Measurements from ENCODE around the gene SCARB1. TPM values are rescaled to one million over a fixed set of nuclear protein-coding genes. Genes with fewer than 3 reads are reported as not detected.
A peak's percentile ranks its signal among the peaks of the same experiment; 100 is the strongest.

SCARB1 gene
- polyA plus RNA-seq, 4 donors = 41.9 to 230 (median 180) TPM

- Histone ChIP-seq H3K36me3 (ENCODE audit: control insufficient read depth in 3 of 3, insufficient read depth in 2 of 3, low read depth in 1 of 3, low read length in 3 of 3) (peaks cover 3 to 80% (median 5%) of the 10 kb centered on the region in 3 donors), H3K27ac (ENCODE audit: low read depth in 1 of 3, low read length in 2 of 3) (no peak overlapping the region), H3K27me3 (ENCODE audit: control insufficient read depth in 3 of 3, insufficient read depth in 3 of 3, low read length in 3 of 3) (no peaks in the 10 kb centered on the region), H3K4me3 (ENCODE audit: low read depth in 1 of 3, low read length in 3 of 3) (no peak overlapping the region), H3K4me1 (ENCODE audit: control insufficient read depth in 3 of 3, insufficient read depth in 2 of 3, low read depth in 1 of 3, low read length in 2 of 3) (peaks cover 0 to 2% (median 0%) of the 10 kb centered on the region in 3 donors), H3K9me3 (ENCODE audit: control insufficient read depth in 2 of 2, insufficient read depth in 1 of 2, low read depth in 1 of 2, low read length in 1 of 2) (no peaks in the 10 kb centered on the region)
- DNase-seq = no peak
- WGBS, 3 donors = 88 to 93% (median 91%) methylated on average over 13 of the region's 13 CpGs
- FAIRE-seq = no peak
Measured at GRCh38 chr12:124788936-124789555, 74.6 kb downstream of the SCARB1 start.

DNA sequence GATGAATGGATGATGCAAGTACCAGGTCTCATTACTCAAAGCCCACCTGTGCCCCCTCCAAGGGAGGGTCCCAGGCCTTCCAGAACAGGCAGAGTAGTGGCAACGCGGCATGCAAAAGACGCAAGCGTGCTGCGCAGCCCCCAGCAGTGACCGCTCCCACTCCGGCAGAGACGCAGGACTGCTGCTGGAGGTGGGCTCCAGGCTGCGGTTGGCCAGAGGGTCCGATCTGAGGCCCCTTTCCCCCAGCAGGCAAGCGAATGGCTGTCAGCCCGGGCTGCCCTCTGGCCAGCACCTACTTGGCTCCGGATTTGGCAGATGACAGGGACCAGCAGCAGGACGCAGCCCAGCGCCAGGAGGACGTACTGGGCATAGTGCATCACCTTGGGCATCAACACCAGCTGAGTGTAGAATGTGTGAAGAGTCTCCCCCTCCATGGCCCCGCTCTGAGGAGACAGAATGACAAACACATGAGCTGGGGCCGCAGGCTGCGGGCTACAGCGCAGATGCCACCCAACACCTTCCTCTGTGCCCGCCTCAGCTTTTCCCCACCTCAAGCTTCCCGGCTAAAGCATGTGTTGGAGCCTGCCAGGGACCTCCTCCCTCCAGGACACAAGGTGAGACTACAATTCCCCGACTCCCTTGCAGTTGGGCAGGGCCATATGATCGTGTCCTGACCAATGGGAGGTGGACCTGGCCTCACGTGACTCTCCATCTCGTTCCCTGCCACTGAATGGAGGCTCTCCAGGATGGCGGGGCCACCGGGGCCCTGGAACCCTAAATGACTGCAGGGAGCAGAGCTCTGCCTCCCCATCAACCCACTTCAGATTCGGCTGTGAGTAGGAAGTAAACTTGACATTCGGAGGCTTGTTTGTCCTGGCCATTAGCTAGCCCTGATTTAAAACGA is 77.4 kb downstream of the SCARB1 start:
- Histone ChIP-seq H3K27ac (ENCODE audit: low read depth in 1 of 3, low read length in 2 of 3) (no peak overlapping the region), H3K36me3 (ENCODE audit: control insufficient read depth in 3 of 3, insufficient read depth in 2 of 3, low read depth in 1 of 3, low read length in 3 of 3) (peaks cover 3 to 79% (median 10%) of the 10 kb centered on the region in 3 donors), H3K4me1 (ENCODE audit: control insufficient read depth in 3 of 3, insufficient read depth in 2 of 3, low read depth in 1 of 3, low read length in 2 of 3) (peaks cover 0 to 2% (median 0%) of the 10 kb centered on the region in 3 donors), H3K4me3 (ENCODE audit: low read depth in 1 of 3, low read length in 3 of 3) (peak overlapping the region in 1 of 3 donors; percentile 48), H3K27me3 (ENCODE audit: control insufficient read depth in 3 of 3, insufficient read depth in 3 of 3, low read length in 3 of 3) (no peaks in the 10 kb centered on the region), H3K9me3 (ENCODE audit: control insufficient read depth in 2 of 2, insufficient read depth in 1 of 2, low read depth in 1 of 2, low read length in 1 of 2) (no peaks in the 10 kb centered on the region)
- DNase-seq (peak; percentile 40 to 89), FAIRE-seq (no peak)
- 75 to 89% (median 86%) methylated on average over 31 of the region's 31 CpGs for WGBS, 3 donors

- Histone ChIP-seq H3K4me1 (ENCODE audit: control insufficient read depth in 3 of 3, insufficient read depth in 2 of 3, low read depth in 1 of 3, low read length in 2 of 3) (peaks cover 0 to 2% (median 0%) of the 10 kb centered on the region in 3 donors), H3K36me3 (ENCODE audit: control insufficient read depth in 3 of 3, insufficient read depth in 2 of 3, low read depth in 1 of 3, low read length in 3 of 3) (peaks cover 3 to 79% (median 8%) of the 10 kb centered on the region in 3 donors), H3K27ac (ENCODE audit: low read depth in 1 of 3, low read length in 2 of 3) (no peak overlapping the region), H3K9me3 (ENCODE audit: control insufficient read depth in 2 of 2, insufficient read depth in 1 of 2, low read depth in 1 of 2, low read length in 1 of 2) (no peaks in the 10 kb centered on the region), H3K4me3 (ENCODE audit: low read depth in 1 of 3, low read length in 3 of 3) (no peak overlapping the region), H3K27me3 (ENCODE audit: control insufficient read depth in 3 of 3, insufficient read depth in 3 of 3, low read length in 3 of 3) (no peaks in the 10 kb centered on the region)
- 83 to 89% (median 83%) methylated on average over 8 to 11 of the region's 11 CpGs for WGBS, 3 donors
- no peak for DNase-seq
- FAIRE-seq = no peak
Measured at GRCh38 chr12:124784871-124785572, 78.6 kb downstream of the SCARB1 start.

GRCh38 chr12:124783087-124783486 is 80.6 kb downstream of the SCARB1 start:
- FAIRE-seq (no peak), DNase-seq (no peak)
- Histone ChIP-seq H3K27ac (ENCODE audit: low read depth in 1 of 3, low read length in 2 of 3) (no peak overlapping the region), H3K4me1 (ENCODE audit: control insufficient read depth in 3 of 3, insufficient read depth in 2 of 3, low read depth in 1 of 3, low read length in 2 of 3) (peaks cover 0 to 5% (median 0%) of the 10 kb centered on the region in 3 donors), H3K27me3 (ENCODE audit: control insufficient read depth in 3 of 3, insufficient read depth in 3 of 3, low read length in 3 of 3) (no peaks in the 10 kb centered on the region), H3K9me3 (ENCODE audit: control insufficient read depth in 2 of 2, insufficient read depth in 1 of 2, low read depth in 1 of 2, low read length in 1 of 2) (no peaks in the 10 kb centered on the region), H3K36me3 (ENCODE audit: control insufficient read depth in 3 of 3, insufficient read depth in 2 of 3, low read depth in 1 of 3, low read length in 3 of 3) (peaks cover 3 to 86% (median 8%) of the 10 kb centered on the region in 3 donors), H3K4me3 (ENCODE audit: low read depth in 1 of 3, low read length in 3 of 3) (no peak overlapping the region)
- WGBS, 3 donors = 94 to 98% (median 95%) methylated on average over 5 of the region's 5 CpGs

- Histone ChIP-seq H3K36me3 (ENCODE audit: control insufficient read depth in 3 of 3, insufficient read depth in 2 of 3, low read depth in 1 of 3, low read length in 3 of 3) (peaks cover 3 to 85% (median 8%) of the 10 kb centered on the region in 3 donors), H3K27ac (ENCODE audit: low read depth in 1 of 3, low read length in 2 of 3) (no peak overlapping the region), H3K4me3 (ENCODE audit: low read depth in 1 of 3, low read length in 3 of 3) (no peak overlapping the region), H3K4me1 (ENCODE audit: control insufficient read depth in 3 of 3, insufficient read depth in 2 of 3, low read depth in 1 of 3, low read length in 2 of 3) (peaks cover 0 to 13% (median 0%) of the 10 kb centered on the region in 3 donors), H3K9me3 (ENCODE audit: control insufficient read depth in 2 of 2, insufficient read depth in 1 of 2, low read depth in 1 of 2, low read length in 1 of 2) (no peaks in the 10 kb centered on the region), H3K27me3 (ENCODE audit: control insufficient read depth in 3 of 3, insufficient read depth in 3 of 3, low read length in 3 of 3) (no peaks in the 10 kb centered on the region)
- WGBS, 3 donors = 96 to 100% (median 100%) methylated on average over 2 of the region's 2 CpGs
- FAIRE-seq = no peak
- DNase-seq = no peak
Measured at GRCh38 chr12:124782132-124782531, 81.5 kb downstream of the SCARB1 start.

- no peak overlapping the region for H3K27ac ChIP-seq (ENCODE audit: low read depth in 1 of 3, low read length in 2 of 3)
- no peaks in the 10 kb centered on the region for H3K9me3 ChIP-seq (ENCODE audit: control insufficient read depth in 2 of 2, insufficient read depth in 1 of 2, low read depth in 1 of 2, low read length in 1 of 2)
- no peaks in the 10 kb centered on the region for H3K27me3 ChIP-seq (ENCODE audit: control insufficient read depth in 3 of 3, insufficient read depth in 3 of 3, low read length in 3 of 3)
- peaks cover 3 to 80% (median 6%) of the 10 kb centered on the region in 3 donors for H3K36me3 ChIP-seq (ENCODE audit: control insufficient read depth in 3 of 3, insufficient read depth in 2 of 3, low read depth in 1 of 3, low read length in 3 of 3)
- no peak overlapping the region for H3K4me3 ChIP-seq (ENCODE audit: low read depth in 1 of 3, low read length in 3 of 3)
- H3K4me1 ChIP-seq (ENCODE audit: control insufficient read depth in 3 of 3, insufficient read depth in 2 of 3, low read depth in 1 of 3, low read length in 2 of 3) = peaks cover 0 to 14% (median 0%) of the 10 kb centered on the region in 3 donors
- no peak for DNase-seq
- no peak for FAIRE-seq
- WGBS, 3 donors = 90 to 92% (median 90%) methylated on average over 16 of the region's 16 CpGs
Measured at GRCh38 chr12:124780752-124781685, 82.6 kb downstream of the SCARB1 start.

DNA sequence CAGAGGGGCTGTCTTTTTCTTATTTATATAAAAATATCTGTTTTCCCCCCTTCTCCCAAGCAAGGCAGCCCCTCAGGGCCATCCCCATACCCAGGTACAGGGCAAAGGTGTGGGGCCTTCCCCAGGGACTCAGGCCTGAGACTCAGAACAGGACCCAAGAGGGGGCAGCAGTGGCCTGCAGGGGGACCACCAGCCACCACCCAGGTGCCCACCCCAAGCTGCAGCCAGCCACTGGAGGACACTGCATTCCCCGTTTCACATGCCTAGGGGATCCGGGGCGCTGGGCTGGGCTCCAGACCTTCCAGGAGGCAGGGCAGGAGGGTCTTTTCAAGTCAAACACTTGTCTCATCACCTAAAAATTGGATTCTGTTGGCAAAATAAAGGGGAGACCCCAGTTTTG is 83.3 kb downstream of the SCARB1 start:
- FAIRE-seq (no peak), DNase-seq (no peak)
- no peak overlapping the region for H3K27ac ChIP-seq (ENCODE audit: low read depth in 1 of 3, low read length in 2 of 3)
- H3K9me3 ChIP-seq (ENCODE audit: control insufficient read depth in 2 of 2, insufficient read depth in 1 of 2, low read depth in 1 of 2, low read length in 1 of 2) = no peaks in the 10 kb centered on the region
- no peak overlapping the region for H3K4me3 ChIP-seq (ENCODE audit: low read depth in 1 of 3, low read length in 3 of 3)
- peaks cover 0 to 14% (median 0%) of the 10 kb centered on the region in 3 donors for H3K4me1 ChIP-seq (ENCODE audit: control insufficient read depth in 3 of 3, insufficient read depth in 2 of 3, low read depth in 1 of 3, low read length in 2 of 3)
- WGBS, 3 donors = 96 to 100% (median 100%) methylated on average over 3 of the region's 3 CpGs
- peaks cover 2 to 73% (median 6%) of the 10 kb centered on the region in 3 donors for H3K36me3 ChIP-seq (ENCODE audit: control insufficient read depth in 3 of 3, insufficient read depth in 2 of 3, low read depth in 1 of 3, low read length in 3 of 3)
- no peaks in the 10 kb centered on the region for H3K27me3 ChIP-seq (ENCODE audit: control insufficient read depth in 3 of 3, insufficient read depth in 3 of 3, low read length in 3 of 3)
